Panc1 (cell line): Measurements from ENCODE around the gene ABT1.

ENCODE experiments used
- SIN3A ChIP-seq: IDR thresholded peaks from 2 replicates; pipeline ENCODE4 v1.6.1; 2012; ENCODE audit warnings: low read depth, mild to moderate bottlenecking, low read length, moderate library complexity, borderline replicate concordance; ENCODE audit not compliant: insufficient read depth
- TF ChIP-seq, protein P1 (sequence below): fragments of 450-650 bp; IDR thresholded peaks from 2 replicates; pipeline ENCODE4 v1.5.1; 2017; ENCODE audit warnings: mild to moderate bottlenecking

DNA sequence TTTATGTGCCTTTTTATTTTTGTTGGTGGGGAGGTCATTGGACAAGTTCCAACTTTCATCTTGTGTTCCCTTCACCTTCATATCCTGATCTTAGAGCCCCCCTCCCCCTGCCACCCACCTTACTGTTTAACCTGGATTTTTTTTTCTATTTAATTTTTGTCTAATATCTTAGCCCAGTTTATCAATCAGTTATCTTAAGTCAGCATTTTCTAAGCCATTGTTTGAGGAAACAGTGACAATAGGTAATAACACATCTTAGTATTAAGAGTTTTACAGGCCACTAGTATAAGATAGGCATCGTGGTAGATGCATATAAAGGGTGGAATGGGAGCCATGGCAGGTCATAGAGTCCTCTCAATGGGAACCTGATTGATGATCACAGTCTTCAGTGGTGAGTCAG, 2.4 kb downstream of the ABT1 start:
- TF ChIP-seq, protein P1, sequence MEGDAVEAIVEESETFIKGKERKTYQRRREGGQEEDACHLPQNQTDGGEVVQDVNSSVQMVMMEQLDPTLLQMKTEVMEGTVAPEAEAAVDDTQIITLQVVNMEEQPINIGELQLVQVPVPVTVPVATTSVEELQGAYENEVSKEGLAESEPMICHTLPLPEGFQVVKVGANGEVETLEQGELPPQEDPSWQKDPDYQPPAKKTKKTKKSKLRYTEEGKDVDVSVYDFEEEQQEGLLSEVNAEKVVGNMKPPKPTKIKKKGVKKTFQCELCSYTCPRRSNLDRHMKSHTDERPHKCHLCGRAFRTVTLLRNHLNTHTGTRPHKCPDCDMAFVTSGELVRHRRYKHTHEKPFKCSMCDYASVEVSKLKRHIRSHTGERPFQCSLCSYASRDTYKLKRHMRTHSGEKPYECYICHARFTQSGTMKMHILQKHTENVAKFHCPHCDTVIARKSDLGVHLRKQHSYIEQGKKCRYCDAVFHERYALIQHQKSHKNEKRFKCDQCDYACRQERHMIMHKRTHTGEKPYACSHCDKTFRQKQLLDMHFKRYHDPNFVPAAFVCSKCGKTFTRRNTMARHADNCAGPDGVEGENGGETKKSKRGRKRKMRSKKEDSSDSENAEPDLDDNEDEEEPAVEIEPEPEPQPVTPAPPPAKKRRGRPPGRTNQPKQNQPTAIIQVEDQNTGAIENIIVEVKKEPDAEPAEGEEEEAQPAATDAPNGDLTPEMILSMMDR: no peak
- no peak for TF ChIP-seq SIN3A
